Measurements from ENCODE around the gene TIGIT. TPM values are rescaled to one million over a fixed set of nuclear protein-coding genes. Genes with fewer than 3 reads are reported as not detected.

Gene TIGIT
- total RNA-seq, 1 experiment from 2014 or later: not detected

GRCh38 chr3:114333923-114334240, 40.1 kb downstream of the TIGIT start:
- Histone ChIP-seq H3K4ac (ENCODE audit: low read depth, low read length) (no peak overlapping the region), H3K23ac (ENCODE audit: insufficient read length, low read depth, low read length) (no peak overlapping the region), H3K79me2 (ENCODE audit: insufficient read depth, low read length) (no peaks in the 10 kb centered on the region), H3K23me2 (ENCODE audit: insufficient read length, low read depth, low read length, poor library complexity, severe bottlenecking) (peaks cover 2% of the 10 kb centered on the region), H3K27me3 (ENCODE audit: insufficient read depth, low read length) (no peaks in the 10 kb centered on the region), H4K91ac (ENCODE audit: insufficient read length, low read depth, low read length) (no peak overlapping the region), H3K9me3 (ENCODE audit: control insufficient read depth, low read depth, low read length) (no peaks in the 10 kb centered on the region), H2BK12ac (ENCODE audit: insufficient read length, low read depth, low read length) (no peak overlapping the region), H4K20me1 (ENCODE audit: control insufficient read depth, insufficient read depth, insufficient read length) (no peaks in the 10 kb centered on the region), H2AK5ac (ENCODE audit: insufficient read length, low read length) (no peak overlapping the region), H4K8ac (replicated peaks; ENCODE audit: insufficient read length, low read depth, low read length) (no peak overlapping the region), H2AFZ (ENCODE audit: low read length) (no peak overlapping the region), H2BK15ac (ENCODE audit: low read depth, low read length) (no peak overlapping the region), H3K4me1 (ENCODE audit: insufficient read depth, low read length) (no peaks in the 10 kb centered on the region; the same call in 1 of the 2 replicates), H3K9ac (ENCODE audit: extremely low read depth, insufficient read length, low read length) (no peak overlapping the region), H4K5ac (ENCODE audit: insufficient read length, low read depth, low read length) (no peak overlapping the region), H2BK120ac (ENCODE audit: low read depth, low read length, poor library complexity, severe bottlenecking) (no peak overlapping the region), H3K14ac (ENCODE audit: insufficient read depth, low read length) (no peak overlapping the region), H3K79me1 (ENCODE audit: insufficient read depth, low read depth, low read length, poor library complexity, severe bottlenecking) (no peaks in the 10 kb centered on the region), H3T11ph (ENCODE audit: low read length) (no peak overlapping the region), H3K4me2 (ENCODE audit: insufficient read depth, insufficient read length, low read length) (no peak overlapping the region), H3K56ac (ENCODE audit: insufficient read length, low read depth, low read length) (no peak overlapping the region), H2BK20ac (ENCODE audit: low read depth, low read length, poor library complexity, severe bottlenecking) (no peak overlapping the region), H3K18ac (ENCODE audit: insufficient read length, low read depth, low read length) (no peak overlapping the region), H2BK5ac (ENCODE audit: insufficient read length, low read length) (no peak overlapping the region), H3K27ac (ENCODE audit: insufficient read length, low read depth, low read length) (no peak overlapping the region)
- DNase-seq: no peak
- Mint-ChIP-seq H3K36me3 (ENCODE audit: insufficient read depth in 1 of 3, low read depth in 3 of 3) (peaks cover 0 to 12% (median 2%) of the 10 kb centered on the region in 3 experiments; a peak in 2 of 7 replicates), H3K4me3 (no peak overlapping the region), H3K27ac (peak overlapping the region in 2 of 3 experiments; percentile 51 to 98; a peak in 3 of 7 replicates), H3K9me3 (peaks cover 0 to 4% of the 10 kb centered on the region in 2 experiments; a peak in 1 of 5 replicates), H3K4me1 (peaks cover 52 to 60% of the 10 kb centered on the region in 2 experiments), H3K27me3 (ENCODE audit: low read depth) (no peaks in the 10 kb centered on the region)
- no peak for TF ChIP-seq CTCF (conservative IDR thresholded peaks at IDR 0.05)
- WGBS (ENCODE audit: extremely low coverage, insufficient read length, low lambda C conversion rate): no CpG with 5 or more reads among the region's 2 CpGs
